T follicular helper cell (primary cell): Measurements from ENCODE around the gene DUSP3.

Experiments used
- DNase-seq: peaks from one replicate; pipeline ENCODE4 v3.0.0-alpha.2; 2020; ENCODE audit warnings: low read depth

The DUSP3 gene

GRCh38 chr17:43733956-43734355 is 44.8 kb downstream of the DUSP3 start:
- no peak for DNase-seq

GRCh38 chr17:43732958-43733357 is 45.8 kb downstream of the DUSP3 start:
- DNase-seq, result no peak

- DNase-seq, result no peak
Observed at GRCh38 chr17:43728081-43728480, 50.7 kb downstream of the DUSP3 start.

GRCh38 chr17:43723697-43724359 is 54.9 kb downstream of the DUSP3 start:
- DNase-seq, result no peak

GRCh38 chr17:43722870-43723665 is 55.7 kb downstream of the DUSP3 start:
- no peak for DNase-seq

- DNase-seq, result no peak
Observed at GRCh38 chr17:43722269-43722619, 56.5 kb downstream of the DUSP3 start.

- DNase-seq, result no peak
Observed at GRCh38 chr17:43721537-43722268, 57.1 kb downstream of the DUSP3 start.

GRCh38 chr17:43720311-43721060 is 58.3 kb downstream of the DUSP3 start:
- DNase-seq, result peak; percentile 52

- no peak for DNase-seq
Observed at GRCh38 chr17:43719578-43719977, 59.2 kb downstream of the DUSP3 start.

- no peak for DNase-seq
Observed at GRCh38 chr17:43718544-43718943, 60.2 kb downstream of the DUSP3 start.

GRCh38 chr17:43717913-43718312 is 60.9 kb downstream of the DUSP3 start:
- no peak for DNase-seq
